ENCODE results near the gene USP40.

GRCh38 chr2:233471291-233472035 is 95.1 kb downstream of the USP40 start:
- no peak for TF ChIP-seq GATA3 (IDR thresholded peaks at IDR 0.05; ENCODE audit: low read depth, low read length)
- TF ChIP-seq GATA2 (IDR thresholded peaks at IDR 0.05; ENCODE audit: low read depth, low read length), result no peak

All from SH-SY5Y (cell line).